ENCODE data around the gene HDGF. TPM values are rescaled to one million over a fixed set of nuclear protein-coding genes. Genes with fewer than 3 reads are reported as not detected.

Gene HDGF
- total and polyA plus RNA-seq, 2 of the 8 experiments (the other 6 are each of a cell fraction or from before 2014, with no cell fraction given), result 145 to 391 TPM

DNA sequence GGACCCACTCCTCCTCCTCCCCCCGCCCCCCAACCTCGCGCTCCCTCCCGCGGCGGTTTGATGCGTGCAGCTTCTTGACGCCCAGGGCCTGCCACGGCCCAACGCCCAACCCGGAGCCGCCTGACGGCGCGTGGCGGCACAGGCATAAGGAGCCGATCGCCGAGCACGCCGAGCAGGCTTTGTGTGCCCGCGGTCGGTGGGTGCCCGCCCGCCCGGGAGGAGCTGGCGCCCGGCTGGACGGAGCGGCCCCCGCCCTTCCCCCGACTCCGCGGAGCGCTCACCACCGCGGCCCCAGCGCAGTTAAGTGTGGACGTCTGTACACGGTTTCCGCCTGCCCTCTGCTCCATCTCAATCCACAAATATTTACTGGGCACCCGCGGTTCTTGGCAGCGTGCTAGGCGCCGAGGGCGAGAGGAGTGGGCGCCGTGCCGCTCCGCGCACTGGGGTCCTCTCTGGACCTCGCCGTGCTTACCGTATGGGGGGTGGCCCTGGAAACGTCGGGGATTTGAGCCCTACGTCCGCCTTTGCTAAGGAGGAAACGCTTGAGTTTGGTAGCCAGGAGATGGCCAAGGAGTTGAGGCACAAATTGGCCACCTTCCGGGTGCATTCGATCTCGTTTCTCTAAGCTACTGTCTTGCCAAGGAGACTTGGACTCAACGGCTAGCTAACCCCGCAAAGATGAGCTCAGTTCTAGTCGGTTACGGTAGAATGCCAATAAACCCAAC is 444 bp upstream of the HDGF start:
- peaks cover 0 to 3% of the 10 kb centered on the region in 2 experiments for H4K20me1 ChIP-seq (replicated peaks in 1 of 2; ENCODE audit: control insufficient read depth in 1 of 2, insufficient read depth in 2 of 2, low read length in 2 of 2)
- H2BK120ac ChIP-seq (replicated peaks; ENCODE audit: low read depth, low read length), result peak overlapping the region; percentile 41
- peak overlapping the region; percentile 35 for H3K14ac ChIP-seq (ENCODE audit: insufficient read length)
- H4K91ac ChIP-seq (replicated peaks; ENCODE audit: insufficient read length, low read length), result peak overlapping the region; percentile 89
- peak overlapping the region; percentile 86 to 100 (median 95) for H3K4me3 ChIP-seq (ENCODE audit: extremely low read depth in 1 of 4, insufficient read depth in 2 of 4, low read depth in 3 of 4, low read length in 4 of 4)
- peak overlapping the region; percentile 63 to 91 for H3K4me2 ChIP-seq (ENCODE audit: insufficient read depth in 1 of 2, low read depth in 2 of 2, low read length in 2 of 2)
- ChIA-PET POLR2A (ENCODE audit: partially characterized antibody) (interaction anchor here (0.9 to 8.8 kb wide), 27 partner anchors 8 to 110 kb away, joined by 3 to 121 read pairs (median 4); partner anchors contain the start of genes BCAN, ISG20L2, METTL25B and MRPL24), CTCF (ENCODE audit: partially characterized antibody) (interaction anchor here (0.8 to 3.2 kb wide), 15 partner anchors 9 to 124 kb away, joined by 3 to 26 read pairs (median 4); partner anchors contain the start of genes ISG20L2, METTL25B, NTRK1 and PRCC)
- H3K4me1 ChIP-seq (replicated peaks in 1 of 4; ENCODE audit: control insufficient read depth in 3 of 4, insufficient read depth in 4 of 4, low read length in 3 of 4), result peaks cover 24 to 36% (median 27%) of the 10 kb centered on the region in 4 experiments
- peak overlapping the region; percentile 59; the same call in 1 of the 2 replicates for H2AFZ ChIP-seq (ENCODE audit: low read length)
- peak overlapping the region; percentile 79 for H2BK5ac ChIP-seq (ENCODE audit: low read depth, low read length)
- WGBS, 2 experiments (ENCODE audit: extremely low coverage in 1 of 2, insufficient coverage in 1 of 2, insufficient read length in 1 of 2, insufficient replicate concordance in 2 of 2, low coverage in 1 of 2, low lambda C conversion rate in 2 of 2, missing lambda C conversion rate in 1 of 2), result 1% methylated on average over 36 of the region's 68 CpGs; no CpG with 5 or more reads in 1 of the 2 experiments
- H4K5ac ChIP-seq (ENCODE audit: insufficient read length, low read depth, low read length), result peak overlapping the region; percentile 85
- peak overlapping the region; percentile 97 for H4K8ac ChIP-seq (ENCODE audit: extremely low read depth, insufficient read depth, low read length)
- no peak overlapping the region for H3K23ac ChIP-seq (ENCODE audit: insufficient read length)
- no peak overlapping the region for H2AK5ac ChIP-seq (ENCODE audit: low read depth, low read length)
- peak overlapping the region; percentile 82; the same call in 1 of the 2 replicates for H2BK12ac ChIP-seq (ENCODE audit: low read depth, low read length)
- H3K36me3 ChIP-seq (ENCODE audit: control insufficient read depth in 2 of 4, insufficient read depth in 4 of 4, low read length in 3 of 4), result no peaks in the 10 kb centered on the region
- no peaks in the 10 kb centered on the region for H3K9me3 ChIP-seq (ENCODE audit: insufficient read depth in 2 of 2, low read depth in 1 of 2, low read length in 1 of 2)
- peak overlapping the region; percentile 79 for H3K4ac ChIP-seq (replicated peaks; ENCODE audit: insufficient read length, low read depth, low read length)
- no peak overlapping the region for H2BK20ac ChIP-seq (ENCODE audit: low read length)
- H3K79me2 ChIP-seq (ENCODE audit: control insufficient read depth in 1 of 2, insufficient read depth in 2 of 2, low read length in 2 of 2), result peaks cover 23 to 54% of the 10 kb centered on the region in 2 experiments
- H3K79me1 ChIP-seq (ENCODE audit: low read depth, low read length), result peaks cover 11% of the 10 kb centered on the region
- peak overlapping the region; percentile 82; the same call in 1 of the 2 replicates for H2BK15ac ChIP-seq (ENCODE audit: low read length)
- FAIRE-seq (no peak), DNase-seq (ENCODE audit: low read depth in 1 of 2, low spot score in 2 of 2) (peak; percentile 91 to 93)
- H3K56ac ChIP-seq (replicated peaks; ENCODE audit: insufficient read length, low read depth, low read length), result peak overlapping the region; percentile 90
- peak overlapping the region; percentile 80 to 97 (median 96) for H3K9ac ChIP-seq (replicated peaks in 1 of 4; ENCODE audit: extremely low read depth in 1 of 4, low read depth in 3 of 4, low read length in 3 of 4)
- H3K27me3 ChIP-seq (replicated peaks in 1 of 4; ENCODE audit: control insufficient read depth in 3 of 4, extremely low read depth in 1 of 4, insufficient read depth in 3 of 4, low read length in 3 of 4), result no peaks in the 10 kb centered on the region
- peak overlapping the region; percentile 86 for H3K18ac ChIP-seq (ENCODE audit: extremely low read depth, low read length)
- peaks cover 9% of the 10 kb centered on the region for H3K23me2 ChIP-seq (ENCODE audit: low read depth, low read length)
- H3K27ac ChIP-seq (ENCODE audit: low read depth, low read length), result peak overlapping the region; percentile 85
- no peak for TF ChIP-seq SP2 (IDR thresholded peaks at IDR 0.05; ENCODE audit: low read length)
- no peak for TF ChIP-seq SP4 (IDR thresholded peaks at IDR 0.05; ENCODE audit: low read length)
- no peak for TF ChIP-seq SIRT6 (IDR thresholded peaks at IDR 0.05; ENCODE audit: low read length)
- no peak for TF ChIP-seq HDAC6 (IDR thresholded peaks at IDR 0.05; ENCODE audit: low read depth, low read length)
- TF ChIP-seq, protein P1, sequence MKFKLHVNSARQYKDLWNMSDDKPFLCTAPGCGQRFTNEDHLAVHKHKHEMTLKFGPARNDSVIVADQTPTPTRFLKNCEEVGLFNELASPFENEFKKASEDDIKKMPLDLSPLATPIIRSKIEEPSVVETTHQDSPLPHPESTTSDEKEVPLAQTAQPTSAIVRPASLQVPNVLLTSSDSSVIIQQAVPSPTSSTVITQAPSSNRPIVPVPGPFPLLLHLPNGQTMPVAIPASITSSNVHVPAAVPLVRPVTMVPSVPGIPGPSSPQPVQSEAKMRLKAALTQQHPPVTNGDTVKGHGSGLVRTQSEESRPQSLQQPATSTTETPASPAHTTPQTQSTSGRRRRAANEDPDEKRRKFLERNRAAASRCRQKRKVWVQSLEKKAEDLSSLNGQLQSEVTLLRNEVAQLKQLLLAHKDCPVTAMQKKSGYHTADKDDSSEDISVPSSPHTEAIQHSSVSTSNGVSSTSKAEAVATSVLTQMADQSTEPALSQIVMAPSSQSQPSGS (IDR thresholded peaks at IDR 0.05; ENCODE audit: low read length), result no peak
- TF ChIP-seq CHD2 (IDR thresholded peaks at IDR 0.05; ENCODE audit: low read length), result 0 out of 2 replicates have a peak, but pooled peaks have one; percentile 13
- TF ChIP-seq EGR1 (IDR thresholded peaks at IDR 0.05; ENCODE audit: borderline replicate concordance, low read depth, low read length), result peak; percentile 81
- TF ChIP-seq NANOG (IDR thresholded peaks at IDR 0.05; ENCODE audit: insufficient read depth, low read depth, low read length, poor library complexity, severe bottlenecking), result peak; percentile 49
- TF ChIP-seq TEAD4 (IDR thresholded peaks at IDR 0.05; ENCODE audit: low read depth, low read length), result peak; percentile 16; the same call in 1 of the 2 replicates
- peak; percentile 91 for TF ChIP-seq KDM4A (IDR thresholded peaks at IDR 0.05; ENCODE audit: low read depth, low read length, severe bottlenecking)

Data from H1 (cell line).